NCI-H82 (cell line): Measurements from ENCODE around the gene GDPD5.

Experiments
- DNase-seq: peaks from one replicate; lab custom pipeline; 2025; lab: John Stamatoyannopoulos, UW

The GDPD5 gene

GRCh38 chr11:75490221-75491181, 35.2 kb downstream of the GDPD5 start:
- no peak for DNase-seq

GRCh38 chr11:75487365-75487764, 38.4 kb downstream of the GDPD5 start:
- DNase-seq, result peak; percentile 43

- DNase-seq, result no peak
Observed at GRCh38 chr11:75485742-75486141, 40.0 kb downstream of the GDPD5 start.

- no peak for DNase-seq
Observed at GRCh38 chr11:75482931-75483469, 42.7 kb downstream of the GDPD5 start.

- no peak for DNase-seq
Observed at GRCh38 chr11:75481922-75482606, 43.7 kb downstream of the GDPD5 start.

- no peak for DNase-seq
Observed at GRCh38 chr11:75481223-75481921, 44.4 kb downstream of the GDPD5 start.

- DNase-seq, result no peak
Observed at GRCh38 chr11:75480185-75481175, 45.3 kb downstream of the GDPD5 start.

- DNase-seq, result no peak
Observed at GRCh38 chr11:75479597-75480145, 46.1 kb downstream of the GDPD5 start.

GRCh38 chr11:75478783-75479596, 46.8 kb downstream of the GDPD5 start:
- no peak for DNase-seq

GRCh38 chr11:75477614-75477935, 48.2 kb downstream of the GDPD5 start:
- DNase-seq, result no peak

GRCh38 chr11:75476739-75477613, 48.8 kb downstream of the GDPD5 start:
- no peak for DNase-seq

GRCh38 chr11:75475767-75476650, 49.7 kb downstream of the GDPD5 start:
- peak; percentile 35 for DNase-seq

- DNase-seq, result peak; percentile 88
Observed at GRCh38 chr11:75474878-75475766, 50.6 kb downstream of the GDPD5 start.

- DNase-seq, result peak; percentile 16
Observed at GRCh38 chr11:75474240-75474639, 51.5 kb downstream of the GDPD5 start.

GRCh38 chr11:75473684-75474083, 52.1 kb downstream of the GDPD5 start:
- DNase-seq, result no peak

- DNase-seq, result no peak
Observed at GRCh38 chr11:75472081-75472732, 53.5 kb downstream of the GDPD5 start.
